ENCODE results near the gene CRMP1. TPM values are rescaled to one million over a fixed set of nuclear protein-coding genes. Genes with fewer than 3 reads are reported as not detected.

The CRMP1 gene
- total RNA-seq, 2 experiments from 2014 or later: not detected

DNA sequence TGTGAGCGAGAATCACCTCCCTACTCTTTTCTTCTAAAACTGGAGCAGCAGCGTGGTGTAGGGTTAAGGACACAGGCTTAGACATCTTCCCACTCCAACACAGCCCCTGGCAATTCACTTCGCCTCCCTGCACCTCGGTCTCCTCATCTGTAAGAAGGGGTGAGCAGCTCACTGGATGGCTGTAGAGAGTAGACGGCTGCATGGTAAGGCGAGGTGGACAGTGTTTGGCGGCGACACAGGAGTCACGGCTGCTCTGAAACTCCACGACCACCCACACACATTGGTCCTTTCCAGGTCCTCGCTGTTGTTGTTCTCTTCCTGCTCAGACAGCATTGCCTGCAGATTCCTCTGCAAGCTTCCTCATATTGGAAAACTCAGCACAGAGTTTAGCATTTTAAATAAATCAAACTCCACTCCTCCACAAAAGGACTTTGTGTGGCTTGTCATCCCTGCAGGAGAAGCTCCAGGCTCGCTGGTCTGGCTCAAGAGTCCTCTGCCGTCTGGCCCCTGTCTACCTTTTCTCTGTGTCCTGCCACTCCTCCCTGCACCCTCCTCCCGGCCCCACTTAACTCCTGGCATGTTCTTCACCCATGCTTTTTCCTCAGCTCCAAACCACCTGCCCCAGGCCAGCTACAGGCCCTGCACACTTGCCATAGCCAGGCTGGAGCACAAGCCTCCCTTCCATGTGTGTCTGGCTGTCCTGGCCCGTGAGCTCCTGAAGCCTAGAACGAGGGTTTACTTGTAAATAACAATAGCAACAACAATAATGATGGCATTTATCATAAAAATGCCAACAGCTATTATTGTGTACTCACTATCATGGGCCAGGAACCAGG is 41.3 kb upstream of the CRMP1 start:
- DNase-seq (no peak), ATAC-seq (ENCODE audit: poor library complexity) (no peak)
- Histone ChIP-seq H3K27me3 (ENCODE audit: control insufficient read depth in 1 of 2, insufficient read depth in 2 of 2, low read length in 2 of 2) (no peaks in the 10 kb centered on the region), H3K4me1 (ENCODE audit: insufficient read depth, low read length) (no peaks in the 10 kb centered on the region), H3K27ac (ENCODE audit: low read depth in 1 of 2, low read length in 2 of 2) (no peak overlapping the region), H3K9me3 (ENCODE audit: control insufficient read depth in 1 of 2, insufficient read depth in 1 of 2, low read length in 2 of 2) (no peaks in the 10 kb centered on the region), H3K4me3 (ENCODE audit: low read length) (no peak overlapping the region), H3K36me3 (ENCODE audit: insufficient read depth, low read length) (no peaks in the 10 kb centered on the region)
- CTCF ChIA-PET: no interaction called here
- Mint-ChIP-seq H3K4me3 (no peak overlapping the region), H3K27me3 (peaks cover 17% of the 10 kb centered on the region), H3K4me1 (ENCODE audit: low read depth) (no peaks in the 10 kb centered on the region), H3K27ac (no peak overlapping the region), H3K36me3 (ENCODE audit: low read depth) (no peaks in the 10 kb centered on the region), H3K9me3 (no peaks in the 10 kb centered on the region)
- TF ChIP-seq, protein P1, sequence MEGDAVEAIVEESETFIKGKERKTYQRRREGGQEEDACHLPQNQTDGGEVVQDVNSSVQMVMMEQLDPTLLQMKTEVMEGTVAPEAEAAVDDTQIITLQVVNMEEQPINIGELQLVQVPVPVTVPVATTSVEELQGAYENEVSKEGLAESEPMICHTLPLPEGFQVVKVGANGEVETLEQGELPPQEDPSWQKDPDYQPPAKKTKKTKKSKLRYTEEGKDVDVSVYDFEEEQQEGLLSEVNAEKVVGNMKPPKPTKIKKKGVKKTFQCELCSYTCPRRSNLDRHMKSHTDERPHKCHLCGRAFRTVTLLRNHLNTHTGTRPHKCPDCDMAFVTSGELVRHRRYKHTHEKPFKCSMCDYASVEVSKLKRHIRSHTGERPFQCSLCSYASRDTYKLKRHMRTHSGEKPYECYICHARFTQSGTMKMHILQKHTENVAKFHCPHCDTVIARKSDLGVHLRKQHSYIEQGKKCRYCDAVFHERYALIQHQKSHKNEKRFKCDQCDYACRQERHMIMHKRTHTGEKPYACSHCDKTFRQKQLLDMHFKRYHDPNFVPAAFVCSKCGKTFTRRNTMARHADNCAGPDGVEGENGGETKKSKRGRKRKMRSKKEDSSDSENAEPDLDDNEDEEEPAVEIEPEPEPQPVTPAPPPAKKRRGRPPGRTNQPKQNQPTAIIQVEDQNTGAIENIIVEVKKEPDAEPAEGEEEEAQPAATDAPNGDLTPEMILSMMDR (IDR thresholded peaks at IDR 0.05): no peak
- POLR2A ChIA-PET: no interaction called here
- intact Hi-C loops (cut with DNase I, micrococcal nuclease): no loop called here

DNA sequence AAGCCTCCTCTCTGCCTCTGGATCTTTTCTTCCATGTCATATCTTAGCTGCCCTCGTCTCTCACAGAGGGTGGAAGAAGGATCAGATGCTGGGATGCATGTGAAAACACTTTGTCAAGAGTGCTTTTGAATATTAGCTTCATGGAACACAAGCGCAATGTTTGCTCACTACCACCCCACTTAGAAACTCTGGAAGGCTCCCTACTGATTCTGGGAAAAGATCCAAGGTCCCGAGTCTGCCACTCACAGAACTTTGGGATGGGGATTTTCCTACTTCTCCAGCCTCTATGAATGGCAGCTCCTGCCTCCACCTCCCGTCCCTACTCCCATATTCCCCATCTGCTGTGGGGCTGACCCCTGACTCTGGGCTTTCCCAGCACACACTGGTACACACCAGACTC is 40.2 kb upstream of the CRMP1 start:
- no peaks in the 10 kb centered on the region for H3K9me3 Mint-ChIP-seq
- H3K27ac Mint-ChIP-seq: no peak overlapping the region
- Histone ChIP-seq H3K4me3 (ENCODE audit: low read length) (no peak overlapping the region), H3K4me1 (ENCODE audit: insufficient read depth, low read length) (no peaks in the 10 kb centered on the region), H3K9me3 (ENCODE audit: control insufficient read depth in 1 of 2, insufficient read depth in 1 of 2, low read length in 2 of 2) (no peaks in the 10 kb centered on the region), H3K36me3 (ENCODE audit: insufficient read depth, low read length) (no peaks in the 10 kb centered on the region), H3K27me3 (ENCODE audit: control insufficient read depth in 1 of 2, insufficient read depth in 2 of 2, low read length in 2 of 2) (no peaks in the 10 kb centered on the region), H3K27ac (ENCODE audit: low read depth in 1 of 2, low read length in 2 of 2) (no peak overlapping the region)
- intact Hi-C loops (cut with DNase I, micrococcal nuclease): no loop called here
- peaks cover 17% of the 10 kb centered on the region for H3K27me3 Mint-ChIP-seq
- ChIA-PET CTCF (no interaction called here), POLR2A (no interaction called here)
- H3K4me3 Mint-ChIP-seq: no peak overlapping the region
- H3K36me3 Mint-ChIP-seq (ENCODE audit: low read depth): no peaks in the 10 kb centered on the region
- H3K4me1 Mint-ChIP-seq (ENCODE audit: low read depth): no peaks in the 10 kb centered on the region
- TF ChIP-seq, protein P1 (IDR thresholded peaks at IDR 0.05): no peak
- ATAC-seq (ENCODE audit: poor library complexity): no peak
- DNase-seq: no peak

DNA sequence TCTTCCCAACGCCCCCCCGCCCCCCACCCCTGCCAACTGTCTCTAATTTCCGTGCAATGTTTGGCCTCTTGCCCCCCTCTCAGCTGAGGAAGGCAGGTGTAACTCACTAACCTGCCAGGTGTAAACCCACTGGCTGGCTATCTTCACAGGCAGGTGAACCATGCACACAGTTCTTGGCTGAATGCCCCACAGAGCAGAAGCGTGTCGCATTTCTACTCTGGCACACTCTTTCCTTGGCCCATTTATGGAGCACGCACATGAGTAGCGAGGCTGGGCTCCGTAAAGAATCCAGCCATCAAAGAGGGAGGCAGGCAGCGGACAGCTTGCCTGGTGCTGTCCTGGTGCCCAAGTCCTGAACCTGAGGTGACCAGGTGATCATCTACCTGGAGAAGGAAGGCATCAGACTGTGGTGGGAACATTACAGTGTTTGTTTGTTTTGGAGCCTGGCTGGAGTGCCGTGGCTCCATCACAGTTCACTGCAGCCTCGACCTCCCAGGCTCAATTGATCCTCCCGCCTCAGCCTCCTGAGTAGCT is 39.2 kb upstream of the CRMP1 start:
- no peaks in the 10 kb centered on the region for H3K4me1 ChIP-seq (ENCODE audit: insufficient read depth, low read length)
- no peaks in the 10 kb centered on the region for H3K36me3 ChIP-seq (ENCODE audit: insufficient read depth, low read length)
- ChIA-PET POLR2A (no interaction called here), CTCF (no interaction called here)
- Mint-ChIP-seq H3K27ac (no peak overlapping the region), H3K4me1 (ENCODE audit: low read depth) (no peaks in the 10 kb centered on the region), H3K9me3 (no peaks in the 10 kb centered on the region), H3K27me3 (peaks cover 17% of the 10 kb centered on the region), H3K4me3 (no peak overlapping the region), H3K36me3 (ENCODE audit: low read depth) (no peaks in the 10 kb centered on the region)
- TF ChIP-seq, protein P1 (IDR thresholded peaks at IDR 0.05): no peak
- intact Hi-C loops (cut with DNase I, micrococcal nuclease): no loop called here
- H3K4me3 ChIP-seq (ENCODE audit: low read length): no peak overlapping the region
- no peak for DNase-seq
- ATAC-seq (ENCODE audit: poor library complexity): no peak
- H3K27ac ChIP-seq (ENCODE audit: low read depth in 1 of 2, low read length in 2 of 2): no peak overlapping the region
- no peaks in the 10 kb centered on the region for H3K27me3 ChIP-seq (ENCODE audit: control insufficient read depth in 1 of 2, insufficient read depth in 2 of 2, low read length in 2 of 2)
- H3K9me3 ChIP-seq (ENCODE audit: control insufficient read depth in 1 of 2, insufficient read depth in 1 of 2, low read length in 2 of 2): no peaks in the 10 kb centered on the region
